Posterior cingulate gyrus (tissue), 11 donors: Measurements from ENCODE around the gene SYTL3.
"Not testable (repeated sequence)": the region's sequence is repeated elsewhere in the genome, so short reads cannot be mapped to it uniquely, and the experiment has no call there.

Experiments
- DNase-seq, 10 donors: peaks; one replicate each; pipeline versions ENCODE4 v3.0.0 to v3.0.0-alpha.2; 2020 to 2021; ENCODE audit warnings: mixed read lengths in 3 of 10
- intact Hi-C: fragments of 100-400 bp; cut with DNase I; formaldehyde crosslinking; loops from one replicate; pipeline ENCODE4 v1.15.1; 2023

SYTL3 gene

DNA sequence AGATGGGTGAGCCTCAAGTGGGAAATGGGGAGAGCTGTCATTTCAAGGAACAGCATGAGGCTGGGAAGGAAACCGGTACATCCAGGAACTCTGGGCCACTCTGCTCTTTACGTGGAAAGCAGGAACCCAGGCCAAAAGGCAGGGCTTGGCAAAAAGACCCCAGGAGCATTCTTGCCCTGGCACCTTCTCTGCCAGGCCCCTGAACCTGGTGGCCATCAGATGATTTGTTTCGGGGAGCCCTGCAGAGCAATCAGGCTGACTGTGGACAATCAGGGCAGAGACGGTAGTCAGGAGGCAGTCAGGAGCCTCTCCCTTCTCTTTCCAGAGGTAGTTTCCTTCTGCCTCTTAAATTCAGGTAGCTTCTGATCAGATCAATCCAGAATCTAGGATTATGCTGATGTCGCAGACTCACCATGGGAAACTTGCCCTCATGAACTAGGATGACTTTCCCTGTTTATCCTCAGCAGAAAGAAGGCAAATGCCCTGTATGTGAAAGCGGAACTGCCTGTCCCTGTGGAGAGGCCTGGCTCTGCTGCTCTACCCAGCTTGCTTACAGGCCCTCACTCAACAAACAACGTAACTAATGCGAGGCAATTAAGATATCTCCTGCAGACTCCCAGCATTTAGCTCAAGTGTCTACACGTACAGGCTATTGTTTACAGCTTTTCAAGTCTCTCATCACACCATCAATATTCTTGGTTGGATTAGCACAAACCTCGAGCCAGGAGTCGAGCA lies 132.7 kb downstream of the SYTL3 start:
- intact Hi-C loops, result no loop called here
- DNase-seq, result no peak

DNA sequence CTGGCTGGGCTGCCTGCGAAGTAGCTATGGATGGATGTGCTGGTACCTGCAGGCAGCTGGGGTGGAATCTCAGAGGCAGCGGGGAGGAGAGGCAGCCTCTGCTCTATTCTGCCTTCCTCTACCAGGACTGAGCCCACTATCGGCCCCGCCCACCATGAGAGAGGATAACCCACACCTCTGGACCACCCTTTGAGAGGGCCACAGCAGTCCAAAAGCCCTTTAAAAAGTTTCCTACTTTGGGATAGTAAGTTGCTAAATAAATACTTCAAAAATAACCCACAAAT lies 133.3 kb downstream of the SYTL3 start:
- intact Hi-C loops, result no loop called here
- peak in 1 of 10 donors; percentile 36 for DNase-seq

DNA sequence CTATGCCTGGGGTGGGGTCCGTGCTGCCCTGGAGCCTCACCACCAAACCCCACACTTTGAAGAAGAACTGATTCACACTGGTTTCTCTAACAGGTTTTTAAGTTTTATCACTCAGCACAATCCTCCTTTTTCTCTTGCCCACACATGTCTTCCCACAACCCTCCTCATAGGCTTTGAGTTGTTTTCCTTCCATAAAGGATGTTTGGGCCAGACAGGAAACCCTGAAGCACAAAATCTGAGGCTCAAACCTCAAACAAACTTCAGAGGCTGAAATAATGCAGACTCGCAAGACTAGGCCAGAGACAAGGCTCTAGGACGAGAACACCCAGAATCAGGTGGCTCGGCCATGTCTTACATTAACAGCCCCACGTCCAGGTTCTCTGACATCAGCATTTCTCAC lies 134.0 kb downstream of the SYTL3 start:
- no peak for DNase-seq
- intact Hi-C loops, result no loop called here

DNA sequence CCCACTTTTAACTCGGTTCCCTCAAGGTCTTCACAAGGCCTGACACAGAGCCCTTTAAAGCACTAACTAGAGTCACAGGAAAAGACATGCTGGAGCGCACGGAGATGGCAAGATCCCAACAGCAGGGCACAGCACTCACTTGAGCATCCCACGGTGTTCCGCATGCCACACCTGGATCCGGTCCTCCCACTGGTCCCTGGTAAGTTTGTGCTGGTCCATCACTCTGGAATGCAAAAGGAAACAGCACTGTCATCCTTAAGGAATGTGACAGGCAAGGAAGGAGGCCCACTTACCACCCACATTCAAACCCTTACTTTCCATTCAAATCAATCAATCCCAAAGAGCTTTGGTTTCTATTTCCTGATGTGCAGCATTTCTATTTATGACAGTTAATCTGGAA lies 134.7 kb downstream of the SYTL3 start:
- DNase-seq, result peak in 1 of 10 donors; percentile 40
- intact Hi-C loops, result no loop called here

DNA sequence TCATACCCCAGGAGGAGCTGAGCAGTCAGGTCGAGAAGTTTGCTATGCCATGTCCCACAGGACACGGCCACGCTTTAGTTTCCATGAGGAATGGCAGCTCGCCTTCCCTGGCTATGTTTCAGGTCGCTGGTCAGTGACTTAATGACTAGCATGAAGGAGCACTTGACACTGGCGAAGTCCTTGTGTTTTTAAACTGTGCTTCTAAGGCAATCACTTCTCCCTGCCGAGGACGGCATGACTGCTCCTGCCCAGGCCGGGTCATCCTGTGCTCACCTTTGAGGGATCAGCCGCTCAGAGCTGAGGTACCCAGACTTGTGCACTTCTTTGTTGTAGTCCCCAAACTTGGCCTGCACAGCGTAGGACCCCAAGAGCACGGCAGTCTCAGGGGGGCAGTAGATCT lies 135.2 kb downstream of the SYTL3 start:
- intact Hi-C loops, result no loop called here
- DNase-seq, result peak in 1 of 10 donors; percentile 32

DNA sequence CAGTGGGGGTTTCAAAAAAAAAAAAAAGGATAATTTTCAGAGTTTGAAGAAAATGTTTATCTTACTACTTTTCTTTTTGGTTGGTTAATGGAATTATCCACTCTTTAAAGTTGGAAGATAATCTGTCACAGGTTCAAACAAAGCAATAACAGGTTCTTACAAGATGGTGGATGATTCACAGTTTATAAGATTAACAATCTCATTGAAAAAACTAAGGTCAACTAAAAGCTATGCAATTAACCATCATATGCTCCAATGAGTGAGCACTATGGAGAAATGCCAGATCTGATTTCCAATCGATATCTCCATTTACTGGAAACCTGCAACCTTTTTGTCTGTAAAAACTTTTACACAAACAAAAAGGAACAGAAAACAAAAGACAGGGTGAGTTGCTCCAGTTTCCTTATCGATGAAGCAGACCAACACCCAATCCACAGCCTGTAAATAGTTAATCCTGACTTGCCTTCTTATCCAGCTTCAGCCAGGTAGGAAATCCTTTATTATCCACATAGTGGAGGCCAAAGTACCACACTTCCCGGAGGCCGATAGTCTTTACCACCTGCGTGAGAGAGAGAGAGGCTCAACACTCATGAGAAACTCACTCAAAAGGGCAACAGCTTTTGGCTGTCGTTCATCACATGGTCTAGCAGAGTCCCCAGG lies 136.9 kb downstream of the SYTL3 start:
- DNase-seq, result no peak
- intact Hi-C loops, result no loop called here

DNA sequence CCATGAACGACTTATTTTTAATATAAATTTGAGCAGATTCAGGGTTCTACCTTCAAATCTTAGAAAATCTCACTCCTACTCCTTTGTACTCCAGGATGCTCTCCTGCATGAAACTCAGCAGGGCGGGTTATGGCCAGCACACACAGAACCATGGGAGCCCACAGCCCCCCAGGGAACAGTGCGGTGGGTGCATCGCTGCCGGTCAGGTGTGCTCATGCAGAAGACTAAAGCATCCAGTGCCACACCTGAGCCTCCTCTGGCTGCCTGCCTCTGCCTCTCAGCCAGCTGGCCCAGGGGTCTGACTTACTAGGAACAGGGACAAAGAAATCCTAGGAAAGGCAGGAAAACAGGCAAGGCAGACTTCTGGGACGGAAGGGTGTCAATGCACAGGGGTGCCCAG lies 137.5 kb downstream of the SYTL3 start:
- DNase-seq, result no peak
- intact Hi-C loops, result no loop called here

DNA sequence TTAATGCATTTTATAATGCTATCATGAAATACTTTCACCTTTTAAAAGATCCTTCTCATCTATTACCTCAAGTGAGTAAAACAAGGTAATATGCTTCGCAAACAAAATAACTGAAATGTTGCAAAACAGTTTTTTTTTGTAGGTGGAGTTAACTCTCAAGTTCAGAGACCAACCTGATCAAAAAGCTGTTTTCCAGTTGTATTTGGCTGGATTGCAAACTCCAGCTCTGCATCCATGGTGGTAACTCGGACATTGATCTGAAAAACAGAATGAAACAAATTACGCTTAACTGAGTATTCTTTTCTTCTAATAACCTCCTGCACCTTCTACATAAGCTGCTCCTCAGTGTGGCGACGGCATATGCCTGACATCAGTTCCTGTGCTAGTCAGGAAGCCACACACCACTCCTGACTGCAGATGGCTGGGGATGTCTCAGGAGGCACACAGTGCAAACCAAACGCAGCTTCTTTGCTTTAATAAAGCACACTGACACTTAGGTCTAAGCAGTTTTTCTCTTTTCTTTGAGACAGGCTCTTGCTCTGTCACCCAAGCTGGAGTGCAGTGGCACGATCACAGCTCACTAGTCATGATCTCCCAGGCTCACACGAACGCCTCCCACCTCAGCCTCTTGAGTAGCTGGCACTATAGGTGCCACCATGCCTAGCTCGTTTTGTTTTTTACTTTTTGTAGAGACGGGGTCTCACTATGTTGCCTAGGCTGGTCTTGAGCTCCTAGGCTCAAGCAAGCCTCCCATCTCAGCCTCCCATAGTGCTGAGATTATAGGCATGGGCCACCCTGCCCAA lies 139.5 kb downstream of the SYTL3 start:
- intact Hi-C loops, result no loop called here
- no peak for DNase-seq

DNA sequence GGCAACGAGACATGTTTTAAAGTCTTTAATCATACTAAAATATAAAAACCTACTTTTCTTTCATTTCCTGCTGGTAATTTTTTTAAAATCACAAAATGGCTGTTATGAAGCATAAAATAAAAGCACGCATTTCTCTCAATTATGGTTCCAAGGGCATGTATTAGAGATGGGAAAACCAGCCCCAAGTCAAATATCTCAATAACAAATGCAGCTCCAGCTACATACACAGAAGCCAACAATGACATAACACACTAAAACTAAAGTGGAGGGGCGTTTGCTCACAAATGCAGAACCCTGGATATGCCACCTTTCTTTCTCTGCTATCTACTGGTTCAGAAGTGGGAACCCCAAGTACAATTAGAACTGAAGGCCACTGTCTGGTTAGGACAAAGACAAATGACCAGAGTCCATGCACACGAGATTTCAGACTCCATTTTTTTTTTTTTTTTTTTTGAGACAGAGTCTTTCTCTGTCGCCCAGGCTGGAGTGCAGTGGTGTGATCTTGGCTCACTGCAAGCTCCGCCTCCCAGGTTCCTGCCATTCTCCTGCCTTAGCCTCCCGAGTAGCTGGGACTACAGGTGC lies 141.5 kb downstream of the SYTL3 start:
- intact Hi-C loops, result no loop called here
- DNase-seq, result no peak

DNA sequence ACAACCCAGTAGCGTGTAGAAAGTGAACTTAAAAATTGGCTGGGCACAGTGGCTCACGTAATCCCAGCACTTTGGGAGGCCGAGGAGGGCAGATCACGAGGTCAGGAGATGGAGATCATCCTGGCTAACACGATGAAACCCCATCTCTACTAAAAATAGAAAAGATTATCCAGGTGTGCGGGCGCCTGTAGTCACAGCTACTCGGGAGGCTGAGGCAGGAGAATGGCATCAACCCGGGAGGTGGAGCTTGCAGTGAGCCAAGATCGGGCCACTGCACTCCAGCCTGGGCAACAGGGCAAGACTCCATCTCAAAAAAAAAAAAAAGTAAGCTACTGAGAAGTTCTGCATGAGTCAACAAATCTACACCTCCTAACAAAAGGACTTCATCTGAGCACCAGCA lies 142.7 kb downstream of the SYTL3 start:
- intact Hi-C loops, DNase-seq: not testable (repeated sequence)

DNA sequence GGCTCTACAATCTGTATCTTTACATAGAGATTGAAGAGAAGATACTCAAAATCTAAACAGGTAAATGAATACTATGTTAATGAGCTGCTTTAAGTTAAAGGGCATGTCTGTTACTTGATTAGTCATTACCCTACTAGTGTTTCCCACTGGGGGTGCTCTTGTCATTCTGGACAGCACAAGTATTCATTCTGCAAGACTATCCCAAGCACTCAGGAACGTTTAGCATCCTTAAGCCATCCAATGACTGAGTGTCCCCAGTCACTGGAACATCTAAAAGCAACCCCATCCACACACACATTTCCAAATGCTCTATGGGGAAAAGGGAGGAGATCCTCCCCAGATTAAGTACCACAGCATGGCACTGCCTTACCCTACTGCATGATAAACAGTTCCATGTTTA lies 143.6 kb downstream of the SYTL3 start:
- intact Hi-C loops, result no loop called here
- no peak for DNase-seq

DNA sequence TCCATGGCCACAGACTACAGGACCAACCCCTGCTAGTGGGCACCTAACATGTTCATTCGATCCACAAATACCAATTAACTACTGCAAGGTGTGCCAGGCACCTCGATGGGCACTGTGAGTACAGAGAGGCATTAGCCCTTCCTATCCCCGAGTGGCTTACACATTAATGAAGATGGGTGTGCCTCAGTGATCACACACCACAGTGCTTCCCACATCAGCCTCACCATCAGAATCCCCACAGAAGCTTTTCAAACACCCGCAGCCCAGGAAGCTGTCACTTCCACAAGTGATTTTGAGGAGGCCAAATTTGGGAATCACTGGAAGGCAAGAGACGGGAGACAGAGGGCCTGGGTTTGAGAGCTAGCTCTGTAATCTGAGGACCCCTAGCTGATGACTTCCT lies 145.7 kb downstream of the SYTL3 start:
- no peak for DNase-seq
- intact Hi-C loops, result no loop called here

DNA sequence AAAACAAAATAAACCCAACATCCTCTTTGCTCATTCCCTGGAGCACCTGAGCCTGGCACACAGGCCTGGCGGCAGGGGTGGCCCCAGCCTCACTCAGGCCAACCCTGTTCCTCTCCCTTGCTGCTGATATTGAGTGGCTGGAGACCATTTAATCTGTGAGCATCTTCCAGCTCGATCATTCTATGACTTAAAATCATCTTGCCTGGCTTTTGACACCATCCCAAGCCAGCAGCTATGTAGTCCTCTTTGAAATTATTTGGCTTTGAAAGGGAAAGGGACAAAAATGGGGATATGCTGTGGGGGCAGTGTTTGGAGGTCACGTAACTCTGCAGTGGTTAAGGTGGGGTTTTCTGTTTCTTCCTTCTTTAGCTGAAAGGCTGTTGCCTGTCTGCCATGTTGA lies 146.5 kb downstream of the SYTL3 start:
- intact Hi-C loops, result no loop called here
- DNase-seq, result no peak

DNA sequence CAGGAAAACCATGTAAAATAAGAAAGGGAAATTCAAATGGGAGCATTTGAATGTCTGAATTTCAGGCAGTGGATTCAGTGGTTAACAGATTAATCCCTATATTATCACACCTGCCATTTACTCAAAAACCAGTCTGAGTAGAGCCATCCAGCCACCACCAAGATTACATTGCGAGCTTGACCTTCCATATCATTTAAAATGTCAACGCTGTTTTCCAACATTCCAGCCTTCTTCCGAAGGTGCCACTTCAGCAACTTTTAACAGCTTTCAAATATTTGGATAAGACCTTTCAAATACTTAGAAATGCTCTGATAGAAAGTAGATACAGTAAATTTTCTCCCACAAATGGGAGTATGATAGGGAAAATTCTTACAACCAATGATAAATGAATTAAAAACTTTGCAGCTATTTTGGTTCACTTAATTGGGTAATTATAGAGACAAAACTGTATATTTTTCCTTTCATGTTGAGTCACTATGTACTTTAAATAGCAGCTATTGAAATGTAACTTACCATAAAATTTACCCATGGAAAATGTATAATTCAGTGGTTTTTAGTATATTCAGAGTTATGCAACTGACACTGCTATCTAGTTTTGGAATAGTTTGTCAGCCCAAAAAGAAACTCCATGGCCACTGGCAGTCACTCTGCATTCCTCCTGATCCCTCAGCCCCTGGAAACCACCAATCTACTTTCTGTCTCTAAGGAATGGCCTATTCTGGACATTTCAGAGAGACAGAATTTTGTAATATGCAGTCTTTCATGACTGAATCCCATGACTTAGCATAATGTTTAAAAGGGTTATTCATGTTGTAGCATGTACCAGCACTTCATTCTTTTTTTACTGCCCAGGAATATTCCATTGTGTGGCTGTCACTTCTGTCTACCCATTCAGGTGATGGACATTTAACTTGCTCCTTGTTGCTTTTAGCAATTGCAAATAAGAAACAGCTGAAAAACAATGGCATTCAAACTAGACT lies 147.8 kb downstream of the SYTL3 start:
- DNase-seq, result no peak

DNA sequence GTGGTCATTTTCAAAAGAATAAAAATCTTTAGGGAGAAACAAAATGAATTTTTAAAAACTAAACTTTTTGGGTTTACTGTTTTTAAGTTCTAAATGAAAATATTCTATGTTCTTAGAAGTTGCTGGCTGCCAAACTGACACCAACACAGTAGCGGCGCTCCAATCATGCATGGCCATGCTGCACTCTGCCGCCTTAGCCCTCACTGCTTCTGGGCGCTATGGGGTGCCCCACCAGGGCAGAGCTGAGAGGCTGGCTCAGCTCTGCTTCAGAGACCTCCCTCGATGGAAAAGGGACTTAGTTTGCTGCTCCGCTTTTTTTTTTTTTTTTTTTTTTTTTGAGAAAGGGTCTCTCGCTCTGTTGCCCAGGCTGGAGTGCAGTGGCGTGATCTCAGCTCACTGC lies 148.5 kb downstream of the SYTL3 start:
- intact Hi-C loops, result no loop called here
- DNase-seq, result no peak

More for the DNA sequence above, 147.8 kb downstream of the SYTL3 start:
- intact Hi-C loops, result no loop called here

DNA sequence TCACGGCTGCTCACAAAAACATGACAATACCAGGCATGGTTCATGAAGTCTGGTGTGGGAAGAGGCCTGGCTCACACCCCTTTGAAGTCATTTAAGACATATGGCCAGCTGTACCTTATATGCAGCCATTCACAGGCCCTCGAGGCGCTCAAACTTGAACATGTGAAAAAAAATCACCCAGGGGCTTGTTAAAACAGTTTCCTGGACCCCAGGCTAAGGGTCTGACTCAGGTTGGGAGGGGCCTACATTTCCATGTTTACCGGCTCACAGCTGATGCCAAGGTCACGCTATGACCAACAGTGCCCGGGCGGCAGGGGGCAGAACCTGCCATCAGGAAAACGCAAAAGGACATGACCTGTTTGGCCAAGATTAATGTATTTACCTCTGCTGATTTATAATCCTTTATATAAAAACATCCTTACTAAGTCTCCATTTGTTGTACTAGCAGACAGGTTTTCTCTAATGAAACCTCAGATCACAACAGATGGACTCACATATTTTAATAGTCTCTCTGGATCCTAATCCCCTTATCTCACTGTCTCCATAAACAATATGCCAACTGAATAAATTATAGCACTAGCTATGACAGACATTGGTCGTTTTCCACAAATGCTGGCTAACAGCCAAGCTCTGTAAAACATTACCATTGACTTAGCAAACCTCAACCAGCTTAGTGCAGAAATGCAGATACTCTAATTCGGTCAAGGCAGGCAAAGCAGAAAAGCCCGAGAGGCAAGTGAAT lies 149.4 kb downstream of the SYTL3 start:
- DNase-seq, result no peak
- intact Hi-C loops, result no loop called here

DNA sequence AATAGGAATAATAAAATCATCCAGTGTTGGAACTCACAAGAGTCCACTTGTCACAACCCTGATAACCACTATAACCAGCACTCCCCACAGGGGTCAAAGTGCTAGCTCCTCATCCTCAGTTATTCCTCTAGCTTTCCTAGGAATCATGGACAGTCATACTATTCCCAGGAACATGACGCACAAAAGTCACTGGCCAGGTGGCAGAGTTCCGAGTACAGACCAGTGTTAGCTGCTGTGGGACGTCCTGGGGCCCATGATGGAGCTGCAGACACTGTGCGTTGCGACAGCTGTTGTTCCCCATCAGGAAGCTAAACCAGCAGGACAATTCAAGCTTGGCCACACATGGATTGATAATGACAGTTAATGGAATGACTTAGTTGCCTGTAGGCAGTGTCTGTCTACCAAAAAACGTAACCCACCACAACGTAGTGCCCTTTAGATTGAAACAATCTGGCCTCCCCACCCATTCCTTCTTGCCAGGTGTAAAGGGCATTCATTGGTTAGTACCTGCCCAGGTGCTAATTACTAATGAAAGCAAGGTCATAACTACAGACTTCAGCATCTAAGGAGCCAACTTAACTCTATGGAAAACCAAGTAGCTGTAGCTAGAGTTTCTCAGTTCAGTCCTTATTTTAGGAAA lies 151.9 kb downstream of the SYTL3 start:
- no peak for DNase-seq
- intact Hi-C loops, result no loop called here

DNA sequence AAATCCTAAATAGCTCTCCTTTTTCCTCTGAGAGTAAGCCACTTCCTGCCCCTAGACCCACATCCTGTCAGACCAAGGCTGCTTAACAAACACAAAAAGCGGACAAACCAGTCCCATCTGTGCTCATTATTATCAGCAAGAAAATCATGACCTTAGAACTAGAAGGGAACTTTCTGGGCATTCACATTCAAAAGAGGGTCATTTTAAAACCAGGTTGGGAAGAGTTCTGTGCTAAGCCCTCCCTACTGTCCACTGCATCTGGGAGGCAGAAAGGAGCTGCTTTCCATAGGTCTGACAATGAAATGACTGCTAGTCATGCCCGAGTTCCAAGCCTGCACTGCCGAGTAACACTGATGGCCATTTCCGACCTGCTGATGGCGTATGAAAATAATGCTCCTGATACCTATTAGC lies 153.9 kb downstream of the SYTL3 start:
- intact Hi-C loops, result no loop called here
- no peak for DNase-seq

DNA sequence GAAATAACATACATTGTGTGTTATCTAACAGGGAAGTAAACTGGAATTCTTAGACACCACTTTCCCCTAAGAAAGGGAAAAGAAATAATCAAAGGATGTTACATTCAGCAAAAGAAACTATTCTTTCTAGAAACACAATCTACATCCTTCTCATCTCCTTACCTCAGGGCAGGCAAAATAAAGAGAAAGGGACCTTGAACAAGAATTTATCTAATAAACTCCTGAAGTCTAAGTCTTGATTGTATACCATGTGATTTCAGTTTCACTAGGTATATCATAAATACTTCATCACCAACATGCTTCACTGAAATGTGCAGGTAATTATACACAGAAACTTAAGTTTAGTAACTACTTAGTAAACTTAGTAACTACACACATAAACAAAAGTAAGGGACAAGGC lies 154.4 kb downstream of the SYTL3 start:
- intact Hi-C loops, result no loop called here
- no peak for DNase-seq
